Sigmoid colon (tissue), 7 donors: Measurements from ENCODE around the gene ALB. TPM values are rescaled to one million over a fixed set of nuclear protein-coding genes. Genes with fewer than 3 reads are reported as not detected.

Experiments
- DNase-seq: peaks from one replicate; pipeline ENCODE4 v3.0.0-alpha.2; 2019
- H3K27ac ChIP-seq, 4 donors: fragments of 200-600 bp; sonication (generic); one replicate each; pipeline ENCODE4 v1.5.1; 2016 to 2019; ENCODE audit warnings: mild to moderate bottlenecking in 1 of 4
- H3K27me3 ChIP-seq, 3 donors: fragments of 200-600 bp; sonication (generic); one replicate each; pipeline ENCODE4 v1.5.1; 2019; ENCODE audit warnings: mild to moderate bottlenecking in 1 of 3
- H3K36me3 ChIP-seq, 4 donors: fragments of 200-600 bp; sonication (generic); one replicate each; pipeline ENCODE4 v1.5.1; 2016 to 2019
- H3K4me1 ChIP-seq, 4 donors: fragments of 200-600 bp; sonication (generic); one replicate each; pipeline ENCODE4 v1.5.1; 2017 to 2019
- H3K4me3 ChIP-seq, 4 donors: fragments of 200-600 bp; sonication (generic); one replicate each; pipeline ENCODE4 v1.5.1; 2017 to 2019; ENCODE audit warnings: mild to moderate bottlenecking in 2 of 4, moderate library complexity in 1 of 4
- H3K9me3 ChIP-seq, 4 donors: fragments of 200-600 bp in 3 of 4; sonication (generic) in 3 of 4; one replicate each; pipeline versions ENCODE4 v1.5.1 to v1.6.1; 2013 to 2019
- EP300 ChIP-seq, 4 donors: sonication (generic); formaldehyde crosslinking; IDR thresholded peaks; one replicate each; pipeline ENCODE4 v1.6.1; 2017; ENCODE audit warnings: antibody characterized with exemption in 4 of 4
- POLR2A ChIP-seq, 2 donors: fragments of 450-650 bp; IDR thresholded peaks; one replicate each; pipeline ENCODE4 v1.6.1; 2016; ENCODE audit warnings: antibody characterized with exemption in 2 of 2, mild to moderate bottlenecking in 2 of 2, moderate library complexity in 2 of 2
- POLR2AphosphoS5 ChIP-seq, 4 donors: sonication (generic); formaldehyde crosslinking; IDR thresholded peaks; one replicate each; pipeline ENCODE4 v1.6.1; 2017; ENCODE audit warnings: antibody characterized with exemption in 4 of 4
- WGBS, 2 donors: extraction: QIAGEN DNeasy Blood & Tissue Kit; methylation state at CpG; one replicate each; pipeline ENCODE4 v1.1.7; 2013; 5-methylcytosine and 5-hydroxymethylcytosine counted together
- intact Hi-C: fragments of 100-400 bp; cut with DNase I; formaldehyde crosslinking; loops from one replicate; pipeline ENCODE4 v1.15.1; 2023
- polyA plus RNA-seq, 3 donors: library from polyadenylated mRNA; stranded (reverse); fragments of 200-250 nt; gene quantifications; one replicate each; pipeline ENCODE4 v1.2.3, GENCODE V29; 2013
- total RNA-seq, 4 donors: library from RNA; depleted of rRNA; stranded (reverse); fragments of >200 nt; gene quantifications; one replicate each; pipeline ENCODE4 v1.1.0, GENCODE V29; 2016
- TF ChIP-seq, protein P1 (sequence below), 4 experiments: fragments of 450-650 bp in 3 of 4; fragments of 200-600 bp in 1 of 4; IDR thresholded peaks; one replicate each; pipeline ENCODE4 v1.5.1; 2016 to 2019; ENCODE audit warnings: antibody characterized with exemption in 4 of 4, mild to moderate bottlenecking in 3 of 4, moderate library complexity in 2 of 4
- donor health status: healthy with polysubstance abuse.
- donor health status: Bipolar disorder and iron deficiency.
- donor health status: healthy.

ALB gene
- total and polyA plus RNA-seq, 7 donors = 0.96 TPM; not detected in 6

DNA sequence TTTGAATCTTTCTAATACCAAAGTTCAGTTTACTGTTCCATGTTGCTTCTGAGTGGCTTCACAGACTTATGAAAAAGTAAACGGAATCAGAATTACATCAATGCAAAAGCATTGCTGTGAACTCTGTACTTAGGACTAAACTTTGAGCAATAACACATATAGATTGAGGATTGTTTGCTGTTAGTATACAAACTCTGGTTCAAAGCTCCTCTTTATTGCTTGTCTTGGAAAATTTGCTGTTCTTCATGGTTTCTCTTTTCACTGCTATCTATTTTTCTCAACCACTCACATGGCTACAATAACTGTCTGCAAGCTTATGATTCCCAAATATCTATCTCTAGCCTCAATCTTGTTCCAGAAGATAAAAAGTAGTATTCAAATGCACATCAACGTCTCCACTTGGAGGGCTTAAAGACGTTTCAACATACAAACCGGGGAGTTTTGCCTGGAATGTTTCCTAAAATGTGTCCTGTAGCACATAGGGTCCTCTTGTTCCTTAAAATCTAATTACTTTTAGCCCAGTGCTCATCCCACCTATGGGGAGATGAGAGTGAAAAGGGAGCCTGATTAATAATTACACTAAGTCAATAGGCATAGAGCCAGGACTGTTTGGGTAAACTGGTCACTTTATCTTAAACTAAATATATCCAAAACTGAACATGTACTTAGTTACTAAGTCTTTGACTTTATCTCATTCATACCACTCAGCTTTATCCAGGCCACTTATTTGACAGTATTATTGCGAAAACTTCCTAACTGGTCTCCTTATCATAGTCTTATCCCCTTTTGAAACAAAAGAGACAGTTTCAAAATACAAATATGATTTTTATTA is 28.3 kb downstream of the ALB start:
- 50 to 74% methylated on average over 5 of the region's 5 CpGs for WGBS, 2 donors
- no peak overlapping the region for H3K27ac ChIP-seq
- no peaks in the 10 kb centered on the region for H3K36me3 ChIP-seq
- H3K27me3 ChIP-seq = no peaks in the 10 kb centered on the region
- H3K4me1 ChIP-seq = no peaks in the 10 kb centered on the region
- DNase-seq = no peak
- TF ChIP-seq POLR2A (IDR thresholded peaks at IDR 0.05) (no peak), POLR2AphosphoS5 (IDR thresholded peaks at IDR 0.05) (no peak), EP300 (IDR thresholded peaks at IDR 0.05) (no peak)
- TF ChIP-seq, protein P1, sequence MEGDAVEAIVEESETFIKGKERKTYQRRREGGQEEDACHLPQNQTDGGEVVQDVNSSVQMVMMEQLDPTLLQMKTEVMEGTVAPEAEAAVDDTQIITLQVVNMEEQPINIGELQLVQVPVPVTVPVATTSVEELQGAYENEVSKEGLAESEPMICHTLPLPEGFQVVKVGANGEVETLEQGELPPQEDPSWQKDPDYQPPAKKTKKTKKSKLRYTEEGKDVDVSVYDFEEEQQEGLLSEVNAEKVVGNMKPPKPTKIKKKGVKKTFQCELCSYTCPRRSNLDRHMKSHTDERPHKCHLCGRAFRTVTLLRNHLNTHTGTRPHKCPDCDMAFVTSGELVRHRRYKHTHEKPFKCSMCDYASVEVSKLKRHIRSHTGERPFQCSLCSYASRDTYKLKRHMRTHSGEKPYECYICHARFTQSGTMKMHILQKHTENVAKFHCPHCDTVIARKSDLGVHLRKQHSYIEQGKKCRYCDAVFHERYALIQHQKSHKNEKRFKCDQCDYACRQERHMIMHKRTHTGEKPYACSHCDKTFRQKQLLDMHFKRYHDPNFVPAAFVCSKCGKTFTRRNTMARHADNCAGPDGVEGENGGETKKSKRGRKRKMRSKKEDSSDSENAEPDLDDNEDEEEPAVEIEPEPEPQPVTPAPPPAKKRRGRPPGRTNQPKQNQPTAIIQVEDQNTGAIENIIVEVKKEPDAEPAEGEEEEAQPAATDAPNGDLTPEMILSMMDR (IDR thresholded peaks at IDR 0.05) = no peak
- no peak overlapping the region for H3K4me3 ChIP-seq
- no peaks in the 10 kb centered on the region for H3K9me3 ChIP-seq
- intact Hi-C loops = no loop called here

DNA sequence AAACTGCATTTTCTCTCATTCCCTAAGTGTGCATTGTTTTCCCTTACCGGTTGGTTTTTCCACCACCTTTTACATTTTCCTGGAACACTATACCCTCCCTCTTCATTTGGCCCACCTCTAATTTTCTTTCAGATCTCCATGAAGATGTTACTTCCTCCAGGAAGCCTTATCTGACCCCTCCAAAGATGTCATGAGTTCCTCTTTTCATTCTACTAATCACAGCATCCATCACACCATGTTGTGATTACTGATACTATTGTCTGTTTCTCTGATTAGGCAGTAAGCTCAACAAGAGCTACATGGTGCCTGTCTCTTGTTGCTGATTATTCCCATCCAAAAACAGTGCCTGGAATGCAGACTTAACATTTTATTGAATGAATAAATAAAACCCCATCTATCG is 29.1 kb downstream of the ALB start:
- TF ChIP-seq EP300 (IDR thresholded peaks at IDR 0.05) (no peak), POLR2A (IDR thresholded peaks at IDR 0.05) (no peak), POLR2AphosphoS5 (IDR thresholded peaks at IDR 0.05) (no peak)
- TF ChIP-seq, protein P1 (IDR thresholded peaks at IDR 0.05) = no peak
- no peaks in the 10 kb centered on the region for H3K9me3 ChIP-seq
- H3K4me3 ChIP-seq = no peak overlapping the region
- H3K27me3 ChIP-seq = no peaks in the 10 kb centered on the region
- no peak for DNase-seq
- intact Hi-C loops = no loop called here
- H3K4me1 ChIP-seq = no peaks in the 10 kb centered on the region
- no peaks in the 10 kb centered on the region for H3K36me3 ChIP-seq
- H3K27ac ChIP-seq = no peak overlapping the region
- 69 to 91% methylated on average over 2 of the region's 2 CpGs for WGBS, 2 donors

DNA sequence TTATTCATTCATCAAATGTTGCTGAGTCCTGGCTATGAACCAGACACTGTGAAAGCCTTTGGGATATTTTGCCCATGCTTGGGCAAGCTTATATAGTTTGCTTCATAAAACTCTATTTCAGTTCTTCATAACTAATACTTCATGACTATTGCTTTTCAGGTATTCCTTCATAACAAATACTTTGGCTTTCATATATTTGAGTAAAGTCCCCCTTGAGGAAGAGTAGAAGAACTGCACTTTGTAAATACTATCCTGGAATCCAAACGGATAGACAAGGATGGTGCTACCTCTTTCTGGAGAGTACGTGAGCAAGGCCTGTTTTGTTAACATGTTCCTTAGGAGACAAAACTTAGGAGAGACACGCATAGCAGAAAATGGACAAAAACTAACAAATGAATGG is 30.2 kb downstream of the ALB start:
- Histone ChIP-seq H3K36me3 (no peaks in the 10 kb centered on the region), H3K27ac (no peak overlapping the region), H3K4me1 (no peaks in the 10 kb centered on the region), H3K4me3 (no peak overlapping the region), H3K27me3 (no peaks in the 10 kb centered on the region), H3K9me3 (no peaks in the 10 kb centered on the region)
- 52 to 61% methylated on average over 3 of the region's 3 CpGs for WGBS, 2 donors
- TF ChIP-seq EP300 (IDR thresholded peaks at IDR 0.05) = no peak
- no peak for TF ChIP-seq POLR2A (IDR thresholded peaks at IDR 0.05)
- TF ChIP-seq, protein P1 (IDR thresholded peaks at IDR 0.05) = peak in 1 of 4 experiments; percentile 11
- no peak for TF ChIP-seq POLR2AphosphoS5 (IDR thresholded peaks at IDR 0.05)
- intact Hi-C loops = no loop called here
- DNase-seq = no peak

DNA sequence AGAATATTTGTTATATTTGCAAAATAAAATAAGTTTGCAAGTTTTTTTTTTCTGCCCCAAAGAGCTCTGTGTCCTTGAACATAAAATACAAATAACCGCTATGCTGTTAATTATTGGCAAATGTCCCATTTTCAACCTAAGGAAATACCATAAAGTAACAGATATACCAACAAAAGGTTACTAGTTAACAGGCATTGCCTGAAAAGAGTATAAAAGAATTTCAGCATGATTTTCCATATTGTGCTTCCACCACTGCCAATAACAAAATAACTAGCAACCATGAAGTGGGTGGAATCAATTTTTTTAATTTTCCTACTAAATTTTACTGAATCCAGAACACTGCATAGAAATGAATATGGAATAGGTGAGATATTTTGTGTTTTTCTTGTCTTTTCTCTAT is 31.9 kb downstream of the ALB start, which contains the start of gene AFP:
Gene AFP (plus strand): TSS at position 238 of the 400 bp plus-strand sequence. CDS start 42 bp downstream, at position 280.
- no peaks in the 10 kb centered on the region for H3K4me1 ChIP-seq
- no peaks in the 10 kb centered on the region for H3K9me3 ChIP-seq
- no peaks in the 10 kb centered on the region for H3K36me3 ChIP-seq
- intact Hi-C loops = no loop called here
- no peak within 1 kb of the TSS for H3K27ac ChIP-seq
- 85 to 95% methylated on average over 1 of the region's 1 CpG for WGBS, 2 donors
- H3K27me3 ChIP-seq = no peaks in the 10 kb centered on the region
- no peak within 1 kb of the TSS for H3K4me3 ChIP-seq
- TF ChIP-seq, protein P1 (IDR thresholded peaks at IDR 0.05) = no peak
- TF ChIP-seq POLR2A (IDR thresholded peaks at IDR 0.05) = no peak
- no peak for TF ChIP-seq EP300 (IDR thresholded peaks at IDR 0.05)
- TF ChIP-seq POLR2AphosphoS5 (IDR thresholded peaks at IDR 0.05) = no peak
- DNase-seq = no peak
